ENCODE measurements around the gene DUS3L. TPM values are rescaled to one million over a fixed set of nuclear protein-coding genes. Genes with fewer than 3 reads are reported as not detected.

Gene DUS3L
- total and polyA plus RNA-seq, 2 donors (not counting 3 experiments of a cell fraction or from before 2014, with no cell fraction given): 25.8 to 38.9 TPM

DNA sequence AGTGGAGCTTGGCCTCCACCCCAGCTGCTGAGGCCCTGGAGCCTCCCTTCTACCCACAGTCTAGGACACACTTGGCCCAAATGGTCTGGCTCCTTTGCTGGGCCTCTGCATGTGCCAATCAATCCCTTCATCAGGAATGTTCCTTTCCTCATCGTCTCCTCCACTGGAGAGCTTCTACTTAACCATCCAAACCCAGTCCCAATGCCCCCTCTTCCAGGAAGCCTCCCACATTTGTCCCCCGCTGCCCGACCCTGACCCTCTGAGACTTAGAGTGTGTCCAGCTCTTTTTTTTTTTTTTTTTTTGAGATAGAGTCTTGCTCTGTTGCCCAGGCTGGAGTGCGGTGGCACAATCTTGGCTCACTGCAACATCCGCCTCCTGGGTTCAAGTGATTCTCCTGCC is 2.5 kb downstream of the DUS3L start:
- ChIA-PET CTCF (interaction anchor here (3.6 kb wide), 1 partner anchor 16 kb away, joined by 21 read pairs; no protein-coding TSS in a partner anchor), POLR2A (no interaction called here)
- Histone ChIP-seq H4K20me1 (replicated peaks; ENCODE audit: control insufficient read depth, extremely low read depth, insufficient read depth, low read length) (no peaks in the 10 kb centered on the region), H3K79me2 (ENCODE audit: control insufficient read depth, insufficient read depth, low read length) (peaks cover 8% of the 10 kb centered on the region), H3K27ac (ENCODE audit: insufficient read depth, low read depth, low read length) (no peak overlapping the region), H3K4me2 (ENCODE audit: insufficient read depth, low read length) (no peak overlapping the region), H3K36me3 (ENCODE audit: control insufficient read depth in 2 of 2, extremely low read depth in 1 of 2, insufficient read depth in 2 of 2, low read length in 2 of 2) (peaks cover 8 to 37% of the 10 kb centered on the region in 2 experiments), H3K9me3 (replicated peaks; ENCODE audit: control insufficient read depth, insufficient read depth, low read length) (no peaks in the 10 kb centered on the region), H3K9me1 (replicated peaks; ENCODE audit: control insufficient read depth, extremely low read depth, insufficient read depth, low read length) (no peaks in the 10 kb centered on the region), H3K9ac (replicated peaks; ENCODE audit: extremely low read depth, insufficient read depth, low read length) (no peak overlapping the region), H3K27me3 (ENCODE audit: control insufficient read depth in 2 of 2, insufficient read depth in 2 of 2, low read length in 2 of 2) (no peaks in the 10 kb centered on the region), H3K4me1 (ENCODE audit: control insufficient read depth, extremely low read depth, insufficient read depth, low read length) (peaks cover 5% of the 10 kb centered on the region), H2AFZ (ENCODE audit: low read depth, low read length) (no peak overlapping the region), H3K4me3 (replicated peaks in 1 of 3; ENCODE audit: insufficient read depth in 1 of 3, low read depth in 1 of 3, low read length in 3 of 3) (no peak overlapping the region)
- no TSS peak for BruUV-seq (replicated peaks)
- DNase-seq (ENCODE audit: low read depth, low spot score): no peak
- intact Hi-C loops (cut with micrococcal nuclease): no loop called here
- dilution Hi-C loops (cut with MboI; ENCODE audit: extremely low pct_ligation_motif_present, low sequenced_read_pairs): no loop called here
- TF ChIP-seq EZH2 (IDR thresholded peaks at IDR 0.05; ENCODE audit: borderline replicate concordance, low read depth, low read length, severe bottlenecking) (no peak), POLR2AphosphoS5 (IDR thresholded peaks at IDR 0.05; ENCODE audit: insufficient read depth, low read depth, low read length) (no peak), GATA2 (IDR thresholded peaks at IDR 0.05; ENCODE audit: insufficient read depth, insufficient read length, low read depth, low read length) (no peak), MYC (IDR thresholded peaks at IDR 0.05; ENCODE audit: low read depth, low read length) (no peak), JUN (IDR thresholded peaks at IDR 0.05; ENCODE audit: borderline replicate concordance, insufficient read depth, insufficient read length, low read depth) (no peak), POLR2A (IDR thresholded peaks at IDR 0.05; ENCODE audit: low read depth, low read length) (no peak)
- no peak for FAIRE-seq

DNA sequence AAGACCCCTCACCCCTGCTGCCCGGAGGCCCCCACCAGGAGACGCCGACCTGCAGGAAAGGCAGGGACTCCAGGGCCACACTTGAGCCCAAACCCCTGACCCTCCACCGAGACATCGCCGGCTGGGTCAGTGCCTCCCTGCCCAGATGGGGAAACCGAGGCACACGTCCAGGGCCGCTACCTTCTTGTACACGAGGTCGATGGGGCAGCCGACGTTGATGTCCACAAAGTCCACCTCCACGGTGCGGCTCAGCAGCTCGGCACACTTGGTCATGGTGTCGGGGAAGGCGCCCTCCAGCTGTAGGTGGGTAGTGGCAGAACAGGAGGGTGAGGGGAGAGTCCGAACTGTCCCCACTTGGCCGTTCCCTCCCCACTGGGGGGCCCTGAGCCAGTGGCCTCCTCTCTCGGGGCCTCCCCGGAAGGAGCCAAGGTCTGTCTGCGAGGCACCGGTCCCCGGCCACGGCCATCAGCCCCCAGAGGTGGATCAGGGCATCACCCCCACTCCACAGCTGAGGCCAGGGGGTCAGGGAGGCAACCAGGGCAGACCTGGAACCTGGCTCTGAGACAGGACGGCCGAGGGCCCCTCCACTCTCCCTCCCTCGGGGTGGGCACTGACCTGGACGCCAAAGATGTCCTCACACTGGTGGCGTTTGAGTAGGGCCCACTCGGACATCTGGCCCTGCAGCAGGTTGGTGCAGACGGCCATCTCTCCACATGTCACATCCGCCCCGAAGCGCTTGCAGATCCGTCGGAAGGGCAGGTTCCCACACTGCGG is 3.4 kb downstream of the DUS3L start:
- H3K9me3 ChIP-seq (replicated peaks; ENCODE audit: control insufficient read depth, insufficient read depth, low read length): no peaks in the 10 kb centered on the region
- no peaks in the 10 kb centered on the region for H4K20me1 ChIP-seq (replicated peaks; ENCODE audit: control insufficient read depth, extremely low read depth, insufficient read depth, low read length)
- no peaks in the 10 kb centered on the region for H3K9me1 ChIP-seq (replicated peaks; ENCODE audit: control insufficient read depth, extremely low read depth, insufficient read depth, low read length)
- intact Hi-C loops (cut with micrococcal nuclease) (no loop called here), dilution Hi-C loops (cut with MboI; ENCODE audit: extremely low pct_ligation_motif_present, low sequenced_read_pairs) (no loop called here)
- H3K9ac ChIP-seq (replicated peaks; ENCODE audit: extremely low read depth, insufficient read depth, low read length): no peak overlapping the region
- H2AFZ ChIP-seq (ENCODE audit: low read depth, low read length): no peak overlapping the region
- POLR2A ChIA-PET: no interaction called here
- H3K27ac ChIP-seq (ENCODE audit: insufficient read depth, low read depth, low read length): no peak overlapping the region
- H3K4me3 ChIP-seq (replicated peaks in 1 of 3; ENCODE audit: insufficient read depth in 1 of 3, low read depth in 1 of 3, low read length in 3 of 3): no peak overlapping the region
- H3K79me2 ChIP-seq (ENCODE audit: control insufficient read depth, insufficient read depth, low read length): peaks cover 8% of the 10 kb centered on the region
- no peak for TF ChIP-seq POLR2AphosphoS5 (IDR thresholded peaks at IDR 0.05; ENCODE audit: insufficient read depth, low read depth, low read length)
- no peak for TF ChIP-seq JUN (IDR thresholded peaks at IDR 0.05; ENCODE audit: borderline replicate concordance, insufficient read depth, insufficient read length, low read depth)
- no peak for TF ChIP-seq FOS (IDR thresholded peaks at IDR 0.05; ENCODE audit: borderline replicate concordance, insufficient read depth, low read length)
- no peak for TF ChIP-seq MYC (IDR thresholded peaks at IDR 0.05; ENCODE audit: low read depth, low read length)
- TF ChIP-seq POLR2A (IDR thresholded peaks at IDR 0.05; ENCODE audit: low read depth, low read length): no peak
- no peak for TF ChIP-seq EZH2 (IDR thresholded peaks at IDR 0.05; ENCODE audit: borderline replicate concordance, low read depth, low read length, severe bottlenecking)
- TF ChIP-seq, protein P1, sequence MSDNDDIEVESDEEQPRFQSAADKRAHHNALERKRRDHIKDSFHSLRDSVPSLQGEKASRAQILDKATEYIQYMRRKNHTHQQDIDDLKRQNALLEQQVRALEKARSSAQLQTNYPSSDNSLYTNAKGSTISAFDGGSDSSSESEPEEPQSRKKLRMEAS (IDR thresholded peaks at IDR 0.05; ENCODE audit: insufficient read depth, insufficient read length): no peak
- TF ChIP-seq, protein P2, sequence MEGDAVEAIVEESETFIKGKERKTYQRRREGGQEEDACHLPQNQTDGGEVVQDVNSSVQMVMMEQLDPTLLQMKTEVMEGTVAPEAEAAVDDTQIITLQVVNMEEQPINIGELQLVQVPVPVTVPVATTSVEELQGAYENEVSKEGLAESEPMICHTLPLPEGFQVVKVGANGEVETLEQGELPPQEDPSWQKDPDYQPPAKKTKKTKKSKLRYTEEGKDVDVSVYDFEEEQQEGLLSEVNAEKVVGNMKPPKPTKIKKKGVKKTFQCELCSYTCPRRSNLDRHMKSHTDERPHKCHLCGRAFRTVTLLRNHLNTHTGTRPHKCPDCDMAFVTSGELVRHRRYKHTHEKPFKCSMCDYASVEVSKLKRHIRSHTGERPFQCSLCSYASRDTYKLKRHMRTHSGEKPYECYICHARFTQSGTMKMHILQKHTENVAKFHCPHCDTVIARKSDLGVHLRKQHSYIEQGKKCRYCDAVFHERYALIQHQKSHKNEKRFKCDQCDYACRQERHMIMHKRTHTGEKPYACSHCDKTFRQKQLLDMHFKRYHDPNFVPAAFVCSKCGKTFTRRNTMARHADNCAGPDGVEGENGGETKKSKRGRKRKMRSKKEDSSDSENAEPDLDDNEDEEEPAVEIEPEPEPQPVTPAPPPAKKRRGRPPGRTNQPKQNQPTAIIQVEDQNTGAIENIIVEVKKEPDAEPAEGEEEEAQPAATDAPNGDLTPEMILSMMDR (IDR thresholded peaks at IDR 0.05; ENCODE audit: extremely low read depth in 1 of 2, insufficient read depth in 1 of 2, low read depth in 1 of 2, low read length in 2 of 2): no peak
- no peak for TF ChIP-seq GATA2 (IDR thresholded peaks at IDR 0.05; ENCODE audit: insufficient read depth, insufficient read length, low read depth, low read length)
- no peak for DNase-seq (ENCODE audit: low read depth, low spot score)
- H3K27me3 ChIP-seq (ENCODE audit: control insufficient read depth in 2 of 2, insufficient read depth in 2 of 2, low read length in 2 of 2): no peaks in the 10 kb centered on the region
- peaks cover 5% of the 10 kb centered on the region for H3K4me1 ChIP-seq (ENCODE audit: control insufficient read depth, extremely low read depth, insufficient read depth, low read length)
- no peak for FAIRE-seq
- no TSS peak for BruUV-seq (replicated peaks)
- H3K36me3 ChIP-seq (ENCODE audit: control insufficient read depth in 2 of 2, extremely low read depth in 1 of 2, insufficient read depth in 2 of 2, low read length in 2 of 2): peaks cover 8 to 37% of the 10 kb centered on the region in 2 experiments
- H3K4me2 ChIP-seq (ENCODE audit: insufficient read depth, low read length): no peak overlapping the region
- CTCF ChIA-PET: no interaction called here

All from endothelial cell of umbilical vein (primary cell).